ENCODE measurements around the gene PDE4D. TPM values are rescaled to one million over a fixed set of nuclear protein-coding genes. Genes with fewer than 3 reads are reported as not detected.

The PDE4D gene
- total RNA-seq, 2 experiments from 2014 or later = 0.50 to 0.51 TPM

DNA sequence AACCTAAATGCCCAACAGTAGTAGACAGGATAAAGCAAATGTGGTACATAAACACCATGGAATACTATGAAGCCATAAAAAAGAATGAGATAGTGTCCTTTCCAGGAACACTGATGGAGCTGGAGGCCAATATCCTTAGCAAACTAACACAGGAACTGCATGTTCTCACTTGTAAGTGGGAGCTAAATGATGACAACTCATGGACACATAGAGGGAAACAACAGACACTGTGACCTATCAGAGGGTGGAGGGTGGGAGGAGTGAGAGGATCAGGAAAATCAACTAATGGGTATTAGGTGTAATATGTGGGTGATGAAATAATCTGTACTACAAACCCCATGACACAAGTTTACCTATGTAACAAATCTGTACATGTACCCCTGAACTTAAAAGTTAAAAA, 805.0 kb downstream of the PDE4D start:
- H3K4me3 ChIP-seq (ENCODE audit: low read depth, low read length, poor library complexity, severe bottlenecking) = no peak overlapping the region
- H2AFZ ChIP-seq (ENCODE audit: low read length) = no peak overlapping the region
- no peaks in the 10 kb centered on the region for H3K4me1 ChIP-seq (ENCODE audit: insufficient read depth, low read length, poor library complexity, severe bottlenecking)
- intact Hi-C loops (cut with micrococcal nuclease; ENCODE audit: unreplicated experiment) = no loop called here
- H3K27ac ChIP-seq (ENCODE audit: low read depth, low read length, poor library complexity, severe bottlenecking) = no peak overlapping the region
- H3K79me2 ChIP-seq (ENCODE audit: insufficient read depth, low read depth, low read length) = no peaks in the 10 kb centered on the region
- ChIA-PET POLR2A (interaction anchor here (0.7 kb wide), 1 partner anchor 1636 kb away, joined by 3 read pairs; no protein-coding TSS in a partner anchor), CTCF (ENCODE audit: unreplicated experiment) (interaction anchor here (0.6 kb wide), 1 partner anchor 9 kb away, joined by 3 read pairs; no protein-coding TSS in a partner anchor)
- H3K9me3 ChIP-seq (ENCODE audit: low read length) = no peaks in the 10 kb centered on the region
- no peaks in the 10 kb centered on the region for H4K20me1 ChIP-seq (ENCODE audit: insufficient read depth, low read length)
- no peaks in the 10 kb centered on the region for H3K9me2 ChIP-seq (ENCODE audit: insufficient read depth, low read length)
- no peak overlapping the region for H3K4me2 ChIP-seq (ENCODE audit: low read length)
- BruUV-seq (replicated peaks) = no TSS peak
- H3K36me3 ChIP-seq (ENCODE audit: insufficient read depth, low read length) = no peaks in the 10 kb centered on the region
- no peak for DNase-seq (ENCODE audit: low spot score)
- TF ChIP-seq, protein P1, sequence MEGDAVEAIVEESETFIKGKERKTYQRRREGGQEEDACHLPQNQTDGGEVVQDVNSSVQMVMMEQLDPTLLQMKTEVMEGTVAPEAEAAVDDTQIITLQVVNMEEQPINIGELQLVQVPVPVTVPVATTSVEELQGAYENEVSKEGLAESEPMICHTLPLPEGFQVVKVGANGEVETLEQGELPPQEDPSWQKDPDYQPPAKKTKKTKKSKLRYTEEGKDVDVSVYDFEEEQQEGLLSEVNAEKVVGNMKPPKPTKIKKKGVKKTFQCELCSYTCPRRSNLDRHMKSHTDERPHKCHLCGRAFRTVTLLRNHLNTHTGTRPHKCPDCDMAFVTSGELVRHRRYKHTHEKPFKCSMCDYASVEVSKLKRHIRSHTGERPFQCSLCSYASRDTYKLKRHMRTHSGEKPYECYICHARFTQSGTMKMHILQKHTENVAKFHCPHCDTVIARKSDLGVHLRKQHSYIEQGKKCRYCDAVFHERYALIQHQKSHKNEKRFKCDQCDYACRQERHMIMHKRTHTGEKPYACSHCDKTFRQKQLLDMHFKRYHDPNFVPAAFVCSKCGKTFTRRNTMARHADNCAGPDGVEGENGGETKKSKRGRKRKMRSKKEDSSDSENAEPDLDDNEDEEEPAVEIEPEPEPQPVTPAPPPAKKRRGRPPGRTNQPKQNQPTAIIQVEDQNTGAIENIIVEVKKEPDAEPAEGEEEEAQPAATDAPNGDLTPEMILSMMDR (conservative IDR thresholded peaks at IDR 0.05; ENCODE audit: low read length) = no peak
- TF ChIP-seq EZH2phosphoT487 (IDR thresholded peaks at IDR 0.05; ENCODE audit: borderline replicate concordance, low read depth, low read length) = no peak

GRCh38 chr5:59086024-59086423, 807.5 kb downstream of the PDE4D start:
- no peaks in the 10 kb centered on the region for H3K36me3 ChIP-seq (ENCODE audit: insufficient read depth, low read length)
- no peaks in the 10 kb centered on the region for H4K20me1 ChIP-seq (ENCODE audit: insufficient read depth, low read length)
- no peak overlapping the region for H3K27ac ChIP-seq (ENCODE audit: low read depth, low read length, poor library complexity, severe bottlenecking)
- no peak overlapping the region for H2AFZ ChIP-seq (ENCODE audit: low read length)
- H3K9me3 ChIP-seq (ENCODE audit: low read length) = no peaks in the 10 kb centered on the region
- ChIA-PET POLR2A (no interaction called here), CTCF (ENCODE audit: unreplicated experiment) (no interaction called here)
- intact Hi-C loops (cut with micrococcal nuclease; ENCODE audit: unreplicated experiment) = no loop called here
- no peaks in the 10 kb centered on the region for H3K79me2 ChIP-seq (ENCODE audit: insufficient read depth, low read depth, low read length)
- H3K4me1 ChIP-seq (ENCODE audit: insufficient read depth, low read length, poor library complexity, severe bottlenecking) = no peaks in the 10 kb centered on the region
- no peak overlapping the region for H3K4me2 ChIP-seq (ENCODE audit: low read length)
- no peak overlapping the region for H3K4me3 ChIP-seq (ENCODE audit: low read depth, low read length, poor library complexity, severe bottlenecking)
- no peak for TF ChIP-seq EZH2phosphoT487 (IDR thresholded peaks at IDR 0.05; ENCODE audit: borderline replicate concordance, low read depth, low read length)
- TF ChIP-seq, protein P1 (conservative IDR thresholded peaks at IDR 0.05; ENCODE audit: low read length) = no peak
- no peak for DNase-seq (ENCODE audit: low spot score)
- BruUV-seq (replicated peaks) = no TSS peak
- H3K9me2 ChIP-seq (ENCODE audit: insufficient read depth, low read length) = no peaks in the 10 kb centered on the region

DNA sequence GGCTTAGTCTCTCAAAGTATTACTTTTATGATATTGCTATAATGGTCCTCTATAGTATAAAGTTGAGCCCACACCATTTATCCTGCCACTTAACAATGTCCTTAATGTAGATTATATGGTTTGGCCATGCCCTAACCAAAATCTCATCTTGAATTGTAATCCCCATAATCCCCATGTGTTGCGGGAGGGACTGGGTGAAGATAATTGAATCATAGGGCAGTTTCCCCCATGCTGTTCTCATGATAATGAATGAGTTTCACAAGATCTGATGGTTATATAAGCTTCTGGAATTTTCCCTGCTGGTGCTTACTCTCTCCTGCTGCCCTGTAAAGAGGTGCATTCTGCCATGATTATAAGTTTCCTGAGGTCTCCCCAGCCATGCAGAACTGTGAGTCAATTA, 811.8 kb downstream of the PDE4D start:
- BruUV-seq (replicated peaks) = no TSS peak
- Histone ChIP-seq H3K9me2 (ENCODE audit: insufficient read depth, low read length) (no peaks in the 10 kb centered on the region), H3K27ac (ENCODE audit: low read depth, low read length, poor library complexity, severe bottlenecking) (no peak overlapping the region), H3K4me1 (ENCODE audit: insufficient read depth, low read length, poor library complexity, severe bottlenecking) (no peaks in the 10 kb centered on the region), H3K9me3 (ENCODE audit: low read length) (no peaks in the 10 kb centered on the region), H3K4me2 (ENCODE audit: low read length) (no peak overlapping the region), H3K4me3 (ENCODE audit: low read depth, low read length, poor library complexity, severe bottlenecking) (no peak overlapping the region), H4K20me1 (ENCODE audit: insufficient read depth, low read length) (no peaks in the 10 kb centered on the region), H3K79me2 (ENCODE audit: insufficient read depth, low read depth, low read length) (no peaks in the 10 kb centered on the region), H2AFZ (ENCODE audit: low read length) (no peak overlapping the region), H3K36me3 (ENCODE audit: insufficient read depth, low read length) (no peaks in the 10 kb centered on the region)
- ChIA-PET CTCF (ENCODE audit: unreplicated experiment) (no interaction called here), POLR2A (interaction anchor here (0.6 kb wide), 1 partner anchor 749 kb away, joined by 4 read pairs; no protein-coding TSS in a partner anchor)
- intact Hi-C loops (cut with micrococcal nuclease; ENCODE audit: unreplicated experiment) = no loop called here
- TF ChIP-seq EZH2phosphoT487 (IDR thresholded peaks at IDR 0.05; ENCODE audit: borderline replicate concordance, low read depth, low read length) = no peak
- TF ChIP-seq, protein P1 (conservative IDR thresholded peaks at IDR 0.05; ENCODE audit: low read length) = no peak
- DNase-seq (ENCODE audit: low spot score) = no peak
